ENCODE measurements around the gene KIF21A.

KIF21A gene

GRCh38 chr12:39420043-39420442, 22.9 kb downstream of the KIF21A start:
- TF ChIP-seq CTCF (conservative IDR thresholded peaks at IDR 0.05; ENCODE audit: low read depth) = no peak
- no peak for DNase-seq (ENCODE audit: low spot score)
- ChIA-PET POLR2A (ENCODE audit: low non-redundant PET) (no interaction called here), CTCF (no interaction called here)
- no peak overlapping the region for H3K27ac ChIP-seq

- TF ChIP-seq CTCF (conservative IDR thresholded peaks at IDR 0.05; ENCODE audit: low read depth) = no peak
- no peak for DNase-seq (ENCODE audit: low spot score)
- POLR2A ChIA-PET (ENCODE audit: low non-redundant PET) = no interaction called here
- CTCF ChIA-PET = no interaction called here
- no peak overlapping the region for H3K27ac ChIP-seq
Measured at GRCh38 chr12:39419471-39419870, 23.4 kb downstream of the KIF21A start.

GRCh38 chr12:39417916-39418315, 25.0 kb downstream of the KIF21A start:
- ChIA-PET POLR2A (ENCODE audit: low non-redundant PET) (no interaction called here), CTCF (no interaction called here)
- H3K27ac ChIP-seq = no peak overlapping the region
- no peak for TF ChIP-seq CTCF (conservative IDR thresholded peaks at IDR 0.05; ENCODE audit: low read depth)
- no peak for DNase-seq (ENCODE audit: low spot score)

- ChIA-PET CTCF (interaction anchor here (0.6 to 0.9 kb wide), 2 partner anchors 10 to 149 kb away, joined by 3 to 4 read pairs; no protein-coding TSS in a partner anchor), POLR2A (ENCODE audit: low non-redundant PET) (no interaction called here)
- DNase-seq (ENCODE audit: low spot score) = no peak
- H3K27ac ChIP-seq = no peak overlapping the region
- TF ChIP-seq CTCF (conservative IDR thresholded peaks at IDR 0.05; ENCODE audit: low read depth) = no peak
Measured at GRCh38 chr12:39413836-39414771, 28.8 kb downstream of the KIF21A start.

- no peak for DNase-seq (ENCODE audit: low spot score)
- POLR2A ChIA-PET (ENCODE audit: low non-redundant PET) = no interaction called here
- H3K27ac ChIP-seq = no peak overlapping the region
- TF ChIP-seq CTCF (conservative IDR thresholded peaks at IDR 0.05; ENCODE audit: low read depth) = no peak
- CTCF ChIA-PET = no interaction called here
Measured at GRCh38 chr12:39412210-39412609, 30.7 kb downstream of the KIF21A start.

GRCh38 chr12:39406262-39406661, 36.7 kb downstream of the KIF21A start:
- DNase-seq (ENCODE audit: low spot score) = no peak
- CTCF ChIA-PET = interaction anchor here (0.9 kb wide), 1 partner anchor 17 kb away, joined by 5 read pairs; no protein-coding TSS in a partner anchor
- no peak for TF ChIP-seq CTCF (conservative IDR thresholded peaks at IDR 0.05; ENCODE audit: low read depth)
- H3K27ac ChIP-seq = no peak overlapping the region
- POLR2A ChIA-PET (ENCODE audit: low non-redundant PET) = no interaction called here

Measured in RWPE1 (cell line).